ENCODE data around the gene UGT1A8.

The UGT1A8 gene

GRCh38 chr2:233775414-233775813, 158.0 kb downstream of the UGT1A8 start:
- DNase-seq: no peak
- H3K27me3 ChIP-seq (replicated peaks; ENCODE audit: insufficient read depth, low read length): no peaks in the 10 kb centered on the region

GRCh38 chr2:233778030-233778429, 160.6 kb downstream of the UGT1A8 start, which contains the start of gene MROH2A:
TSS of gene MROH2A (plus strand) at chr2:233778330. CDS start at chr2:233779359, 1,029 bp downstream.
- no peak for DNase-seq
- H3K27ac ChIP-seq (ENCODE audit: low read length): no peak within 1 kb of the TSS
- TF ChIP-seq, protein P1, sequence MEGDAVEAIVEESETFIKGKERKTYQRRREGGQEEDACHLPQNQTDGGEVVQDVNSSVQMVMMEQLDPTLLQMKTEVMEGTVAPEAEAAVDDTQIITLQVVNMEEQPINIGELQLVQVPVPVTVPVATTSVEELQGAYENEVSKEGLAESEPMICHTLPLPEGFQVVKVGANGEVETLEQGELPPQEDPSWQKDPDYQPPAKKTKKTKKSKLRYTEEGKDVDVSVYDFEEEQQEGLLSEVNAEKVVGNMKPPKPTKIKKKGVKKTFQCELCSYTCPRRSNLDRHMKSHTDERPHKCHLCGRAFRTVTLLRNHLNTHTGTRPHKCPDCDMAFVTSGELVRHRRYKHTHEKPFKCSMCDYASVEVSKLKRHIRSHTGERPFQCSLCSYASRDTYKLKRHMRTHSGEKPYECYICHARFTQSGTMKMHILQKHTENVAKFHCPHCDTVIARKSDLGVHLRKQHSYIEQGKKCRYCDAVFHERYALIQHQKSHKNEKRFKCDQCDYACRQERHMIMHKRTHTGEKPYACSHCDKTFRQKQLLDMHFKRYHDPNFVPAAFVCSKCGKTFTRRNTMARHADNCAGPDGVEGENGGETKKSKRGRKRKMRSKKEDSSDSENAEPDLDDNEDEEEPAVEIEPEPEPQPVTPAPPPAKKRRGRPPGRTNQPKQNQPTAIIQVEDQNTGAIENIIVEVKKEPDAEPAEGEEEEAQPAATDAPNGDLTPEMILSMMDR (IDR thresholded peaks at IDR 0.05; ENCODE audit: low read length): no peak
- TF ChIP-seq EZH2 (optimal IDR thresholded peaks at IDR 0.05; ENCODE audit: low read depth, low read length) (no peak), EZH2phosphoT487 (IDR thresholded peaks at IDR 0.05; ENCODE audit: low read length) (no peak)

More at GRCh38 chr2:233775414-233775813, 158.0 kb downstream of the UGT1A8 start:
- Histone ChIP-seq H3K36me3 (replicated peaks; ENCODE audit: insufficient read depth, low read length) (no peaks in the 10 kb centered on the region), H3K27ac (ENCODE audit: low read length) (no peak overlapping the region), H3K79me2 (ENCODE audit: low read length) (no peaks in the 10 kb centered on the region), H3K9me3 (replicated peaks; ENCODE audit: insufficient read depth, low read length) (no peaks in the 10 kb centered on the region), H2AFZ (ENCODE audit: low read length) (no peak overlapping the region), H3K4me2 (ENCODE audit: low read depth, low read length) (no peak overlapping the region), H3F3A (ENCODE audit: insufficient read depth, low read length) (no peaks in the 10 kb centered on the region), H3K9me2 (replicated peaks; ENCODE audit: insufficient read depth, low read length) (no peaks in the 10 kb centered on the region), H4K20me1 (ENCODE audit: insufficient read depth, low read length) (no peaks in the 10 kb centered on the region), H3K4me3 (ENCODE audit: low read length) (no peak overlapping the region), H3K4me1 (ENCODE audit: low read length) (no peaks in the 10 kb centered on the region), H3K9ac (ENCODE audit: low read length) (no peak overlapping the region)
- TF ChIP-seq, protein P1 (IDR thresholded peaks at IDR 0.05; ENCODE audit: low read length): no peak
- TF ChIP-seq EZH2 (optimal IDR thresholded peaks at IDR 0.05; ENCODE audit: low read depth, low read length): no peak
- TF ChIP-seq EZH2phosphoT487 (IDR thresholded peaks at IDR 0.05; ENCODE audit: low read length): no peak

DNA sequence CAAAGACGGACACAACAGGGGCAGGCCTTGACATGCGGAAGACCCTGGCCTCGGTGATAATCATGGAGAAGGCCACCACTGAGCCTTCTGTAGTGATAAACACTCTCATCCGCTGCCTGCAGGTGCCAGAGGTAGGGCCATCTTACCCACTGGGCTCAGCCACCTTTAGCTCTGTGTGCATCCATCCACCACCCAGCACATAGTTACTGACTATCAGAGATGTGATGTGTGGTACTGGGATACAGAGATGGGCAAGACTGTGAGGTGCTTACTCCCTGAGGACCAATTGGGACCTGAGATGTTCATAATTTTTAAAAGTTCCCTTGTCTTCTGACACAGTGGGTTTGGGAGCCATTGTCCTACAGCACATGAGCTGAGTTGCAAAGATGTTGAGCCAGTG, 162.3 kb downstream of the UGT1A8 start:
- H3K4me3 ChIP-seq (ENCODE audit: low read length): no peak overlapping the region

More at GRCh38 chr2:233778030-233778429, 160.6 kb downstream of the UGT1A8 start, which contains the start of gene MROH2A:
- no peak within 1 kb of the TSS for H2AFZ ChIP-seq (ENCODE audit: low read length)
- H3K4me2 ChIP-seq (ENCODE audit: low read depth, low read length): no peak within 1 kb of the TSS
- H3K4me1 ChIP-seq (ENCODE audit: low read length): no peaks in the 10 kb centered on the region
- H4K20me1 ChIP-seq (ENCODE audit: insufficient read depth, low read length): no peaks in the 10 kb centered on the region
- H3K36me3 ChIP-seq (replicated peaks; ENCODE audit: insufficient read depth, low read length): no peaks in the 10 kb centered on the region
- H3F3A ChIP-seq (ENCODE audit: insufficient read depth, low read length): no peaks in the 10 kb centered on the region
- no peak within 1 kb of the TSS for H3K9ac ChIP-seq (ENCODE audit: low read length)
- H3K9me3 ChIP-seq (replicated peaks; ENCODE audit: insufficient read depth, low read length): no peaks in the 10 kb centered on the region
- H3K9me2 ChIP-seq (replicated peaks; ENCODE audit: insufficient read depth, low read length): no peaks in the 10 kb centered on the region
- no peaks in the 10 kb centered on the region for H3K79me2 ChIP-seq (ENCODE audit: low read length)
- no peaks in the 10 kb centered on the region for H3K27me3 ChIP-seq (replicated peaks; ENCODE audit: insufficient read depth, low read length)
- no peak within 1 kb of the TSS for H3K4me3 ChIP-seq (ENCODE audit: low read length)

More for the DNA sequence above, 162.3 kb downstream of the UGT1A8 start:
- Histone ChIP-seq H3K4me1 (ENCODE audit: low read length) (no peaks in the 10 kb centered on the region), H3F3A (ENCODE audit: insufficient read depth, low read length) (no peaks in the 10 kb centered on the region), H3K9me2 (replicated peaks; ENCODE audit: insufficient read depth, low read length) (no peaks in the 10 kb centered on the region), H3K4me2 (ENCODE audit: low read depth, low read length) (no peak overlapping the region), H3K36me3 (replicated peaks; ENCODE audit: insufficient read depth, low read length) (no peaks in the 10 kb centered on the region), H3K27me3 (replicated peaks; ENCODE audit: insufficient read depth, low read length) (no peaks in the 10 kb centered on the region), H3K9me3 (replicated peaks; ENCODE audit: insufficient read depth, low read length) (no peaks in the 10 kb centered on the region), H3K79me2 (ENCODE audit: low read length) (no peaks in the 10 kb centered on the region), H2AFZ (ENCODE audit: low read length) (no peak overlapping the region), H4K20me1 (ENCODE audit: insufficient read depth, low read length) (no peaks in the 10 kb centered on the region), H3K9ac (ENCODE audit: low read length) (no peak overlapping the region), H3K27ac (ENCODE audit: low read length) (no peak overlapping the region)
- DNase-seq: no peak
- no peak for TF ChIP-seq EZH2phosphoT487 (IDR thresholded peaks at IDR 0.05; ENCODE audit: low read length)
- no peak for TF ChIP-seq EZH2 (optimal IDR thresholded peaks at IDR 0.05; ENCODE audit: low read depth, low read length)
- TF ChIP-seq, protein P1 (IDR thresholded peaks at IDR 0.05; ENCODE audit: low read length): no peak
